H1 (cell line): ENCODE data around the gene PRRX2.

Experiments
- CHD1 ChIP-seq: IDR thresholded peaks from 2 replicates; pipeline ENCODE4 v1.6.1; 2012; ENCODE audit warnings: low read depth, low read length, improper control_type of control experiment
- CTCF ChIP-seq, 3 experiments: IDR thresholded peaks; 1 replicate in 2 of 3; 2 replicates in 1 of 3; pipeline versions ENCODE4 v1.5.1 to v1.6.1; 2011; ENCODE audit warnings: low read length in 3 of 3, mild to moderate bottlenecking in 3 of 3, inconsistent platforms in 2 of 3, low read depth in 1 of 3, moderate library complexity in 1 of 3; ENCODE audit not compliant: insufficient read depth in 1 of 3; ENCODE audit errors: control extremely low read depth in 1 of 3
- EP300 ChIP-seq, 2 experiments: IDR thresholded peaks; 1 replicate in 1 of 2; 2 replicates in 1 of 2; pipeline ENCODE4 v1.6.1; 2011 to 2012; ENCODE audit warnings: low read depth in 2 of 2, low read length in 2 of 2, mild to moderate bottlenecking in 2 of 2, borderline replicate concordance in 1 of 2, inconsistent platforms in 1 of 2, moderate library complexity in 1 of 2
- EZH2 ChIP-seq: fragments of 200-600 bp; sonication (generic); IDR thresholded peaks from 2 replicates; pipeline ENCODE4 v1.7.1; 2012; ENCODE audit warnings: low read depth, mild to moderate bottlenecking, moderate library complexity, low read length, inconsistent platforms; ENCODE audit not compliant: severe bottlenecking
- GABPA ChIP-seq: IDR thresholded peaks from 2 replicates; pipeline ENCODE4 v1.6.1; 2011; ENCODE audit warnings: mild to moderate bottlenecking, low read length, moderate library complexity, borderline replicate concordance; ENCODE audit not compliant: insufficient read depth
- HDAC2 ChIP-seq, 2 experiments: fragments of 300-600 bp in 1 of 2; sonication (generic) in 1 of 2; IDR thresholded peaks; 2 replicates each; pipeline ENCODE4 v1.6.1; 2011 to 2012; ENCODE audit warnings: low read depth in 2 of 2, low read length in 2 of 2, mild to moderate bottlenecking in 2 of 2, moderate library complexity in 2 of 2, borderline replicate concordance in 1 of 2, inconsistent platforms in 1 of 2
- PHF8 ChIP-seq: fragments of 200-600 bp; sonication (generic); conservative IDR thresholded peaks from 2 replicates; pipeline ENCODE4 v1.7.1; 2012; ENCODE audit warnings: low read depth, mild to moderate bottlenecking, inconsistent platforms, low read length, moderate library complexity
- POLR2AphosphoS5 ChIP-seq: IDR thresholded peaks from 2 replicates; pipeline ENCODE4 v1.6.1; 2011; ENCODE audit warnings: low read depth, low read length
- RAD21 ChIP-seq, 2 experiments: IDR thresholded peaks in 1 of 2; conservative IDR thresholded peaks in 1 of 2; 2 replicates each; pipeline ENCODE4 v1.6.1; 2011; ENCODE audit warnings: low read depth in 2 of 2, low read length in 2 of 2, improper control_type of control experiment in 1 of 2, inconsistent platforms in 1 of 2, mild to moderate bottlenecking in 1 of 2, moderate library complexity in 1 of 2
- SP1 ChIP-seq: IDR thresholded peaks from 2 replicates; pipeline ENCODE4 v1.6.1; 2011; ENCODE audit warnings: low read depth, low read length
- TAF1 ChIP-seq: IDR thresholded peaks from 2 replicates; pipeline ENCODE4 v1.6.1; 2011; ENCODE audit warnings: mild to moderate bottlenecking, low read depth, low read length
- TCF12 ChIP-seq: IDR thresholded peaks from 2 replicates; pipeline ENCODE4 v1.6.1; 2011; ENCODE audit warnings: low read depth, mild to moderate bottlenecking, low read length
- TEAD4 ChIP-seq: IDR thresholded peaks from 2 replicates; pipeline ENCODE4 v1.6.1; 2012; ENCODE audit warnings: low read depth, low read length, inconsistent platforms, mixed read lengths

DNA sequence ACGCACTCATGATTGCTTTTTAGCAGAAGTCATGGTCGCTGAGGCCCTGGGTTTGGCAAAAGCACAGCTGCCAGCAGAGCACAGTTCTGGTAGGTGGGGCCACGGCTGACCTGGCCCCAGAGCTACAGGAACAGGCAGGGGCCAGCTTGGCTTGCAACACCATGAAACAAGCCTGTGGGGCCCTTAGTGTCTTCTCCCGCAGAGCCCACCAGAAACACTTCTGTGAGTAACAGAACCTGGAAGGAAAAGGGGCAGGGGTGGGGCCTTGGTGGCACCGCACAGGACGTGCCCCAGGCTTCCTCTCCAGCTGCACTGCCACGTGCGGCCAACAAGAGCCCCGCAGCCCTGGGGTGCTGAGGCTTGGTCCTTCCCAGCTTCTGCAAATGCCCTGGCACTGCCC lies 28.3 kb upstream of the PRRX2 start:
- TF ChIP-seq HDAC2 (IDR thresholded peaks at IDR 0.05; ENCODE audit: borderline replicate concordance in 1 of 2, low read depth in 2 of 2, low read length in 2 of 2) (no peak), CHD1 (no peak), SP1 (no peak), PHF8 (no peak), TEAD4 (no peak), CTCF (IDR thresholded peaks at IDR 0.05; ENCODE audit: control extremely low read depth in 1 of 3, insufficient read depth in 1 of 3, low read depth in 1 of 3, low read length in 3 of 3) (no peak), POLR2AphosphoS5 (no peak), GABPA (no peak), EZH2 (no peak), TAF1 (no peak), EP300 (IDR thresholded peaks at IDR 0.05; ENCODE audit: borderline replicate concordance in 1 of 2, low read depth in 2 of 2, low read length in 2 of 2) (no peak), RAD21 (IDR thresholded peaks at IDR 0.05 in 1 of 2, conservative IDR thresholded peaks at IDR 0.05 in 1 of 2; ENCODE audit: low read depth in 2 of 2, low read length in 2 of 2) (no peak), TCF12 (no peak)
